ENCODE measurements around the gene PPP6C. TPM values are rescaled to one million over a fixed set of nuclear protein-coding genes. Genes with fewer than 3 reads are reported as not detected.
"Not testable (repeated sequence)": the region's sequence is repeated elsewhere in the genome, so short reads cannot be mapped to it uniquely, and the experiment has no call there.

The PPP6C gene
- total RNA-seq, 1 donor = 16.4 TPM

DNA sequence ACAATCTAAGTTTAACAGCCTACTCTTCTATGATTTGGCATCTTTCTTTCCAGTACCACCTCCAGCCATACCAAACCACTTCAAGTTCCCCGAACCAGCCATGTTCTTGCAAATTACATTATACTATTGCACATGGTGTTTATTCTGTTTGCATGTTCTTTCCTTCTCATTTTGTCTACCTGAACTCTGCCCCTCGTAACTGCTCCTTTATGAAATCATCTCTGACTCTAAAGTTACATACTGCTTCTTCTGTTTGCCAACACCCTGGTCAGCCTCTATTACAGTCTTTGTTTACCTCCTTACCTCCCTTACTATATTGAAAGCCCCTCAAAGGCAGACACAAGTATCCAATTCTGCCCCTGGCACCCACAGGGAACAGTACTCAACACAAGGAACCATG is 6.0 kb downstream of the PPP6C start:
- no peak for DNase-seq (ENCODE audit: low read depth in 2 of 3, low spot score in 2 of 3)

DNA sequence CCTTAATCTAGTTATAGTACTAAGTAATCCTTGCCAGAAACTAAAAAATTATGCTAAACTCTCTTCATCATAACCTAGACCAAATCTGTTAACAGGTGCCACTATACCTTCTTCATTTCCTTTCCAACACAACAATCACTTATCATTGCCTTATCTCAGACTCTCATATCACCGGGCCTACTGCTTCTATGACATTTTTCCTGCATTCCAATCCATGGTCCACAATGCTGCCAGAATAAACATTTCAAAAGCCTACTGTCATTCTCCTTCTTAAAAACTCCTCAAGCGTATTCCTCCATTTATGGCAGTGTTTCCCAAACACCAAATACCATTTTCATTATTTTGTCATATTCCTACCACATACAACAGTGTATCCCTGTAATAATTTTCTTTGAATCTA is 6.5 kb downstream of the PPP6C start:
- DNase-seq (ENCODE audit: low read depth in 2 of 3, low spot score in 2 of 3) = no peak

DNA sequence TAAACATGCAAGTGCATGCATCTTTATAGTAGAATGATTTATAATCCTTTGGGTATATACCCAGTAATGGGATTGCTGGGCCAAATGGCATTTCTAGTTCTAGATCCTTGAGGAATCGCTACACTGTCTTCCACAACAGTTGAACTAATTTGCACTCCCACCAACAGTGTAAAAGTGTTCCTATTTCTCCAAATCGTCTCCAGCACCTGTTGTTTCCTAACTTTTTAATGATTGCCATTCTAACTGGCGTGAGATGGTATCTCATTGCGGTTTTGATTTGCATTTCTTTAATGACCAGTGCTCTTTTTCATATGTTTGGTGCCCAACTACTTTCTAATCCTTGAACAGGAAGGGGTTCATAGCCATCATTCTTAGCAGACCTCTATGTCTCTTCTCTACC is 7.8 kb downstream of the PPP6C start:
- DNase-seq (ENCODE audit: low read depth in 2 of 3, low spot score in 2 of 3) = not testable (repeated sequence)

DNA sequence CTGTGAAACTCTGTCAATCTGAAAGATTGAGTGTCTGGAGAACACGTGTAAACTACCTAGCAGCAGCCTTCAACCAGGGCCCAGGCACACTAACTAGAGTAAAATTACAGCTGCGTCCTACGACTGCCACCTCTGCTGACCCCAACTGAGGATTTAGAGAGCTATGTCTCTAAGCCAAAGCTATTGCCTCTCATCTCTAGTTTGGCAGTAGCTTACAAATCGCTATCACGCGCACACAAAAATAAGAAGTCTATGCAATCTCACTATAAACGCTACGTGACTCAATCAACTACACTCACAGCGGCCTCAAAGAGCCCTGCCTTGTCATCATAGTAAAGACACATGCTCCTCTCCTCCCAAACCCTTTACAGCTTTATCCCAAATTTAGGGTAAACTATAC is 8.7 kb downstream of the PPP6C start:
- no peak for DNase-seq (ENCODE audit: low read depth in 2 of 3, low spot score in 2 of 3)

DNA sequence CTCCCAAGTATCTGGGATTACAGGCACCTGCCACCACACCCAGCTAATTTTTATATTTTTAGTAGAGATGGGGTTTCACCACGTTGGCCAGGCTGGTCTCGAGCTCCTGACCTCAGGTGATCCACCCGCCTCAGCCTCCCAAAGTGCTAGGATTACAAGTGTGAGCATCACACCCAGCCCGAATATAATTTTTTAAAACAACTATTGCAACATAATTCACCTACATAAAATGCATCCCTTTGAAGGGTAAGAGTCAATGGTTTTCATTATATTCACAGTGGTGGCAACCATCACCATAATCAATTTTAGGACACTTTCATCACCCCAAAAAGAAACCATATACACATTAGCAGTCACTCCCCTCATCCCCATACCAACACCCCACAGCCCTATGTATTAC is 9.8 kb downstream of the PPP6C start:
- DNase-seq (ENCODE audit: low read depth in 2 of 3, low spot score in 2 of 3) = not testable (repeated sequence)

DNA sequence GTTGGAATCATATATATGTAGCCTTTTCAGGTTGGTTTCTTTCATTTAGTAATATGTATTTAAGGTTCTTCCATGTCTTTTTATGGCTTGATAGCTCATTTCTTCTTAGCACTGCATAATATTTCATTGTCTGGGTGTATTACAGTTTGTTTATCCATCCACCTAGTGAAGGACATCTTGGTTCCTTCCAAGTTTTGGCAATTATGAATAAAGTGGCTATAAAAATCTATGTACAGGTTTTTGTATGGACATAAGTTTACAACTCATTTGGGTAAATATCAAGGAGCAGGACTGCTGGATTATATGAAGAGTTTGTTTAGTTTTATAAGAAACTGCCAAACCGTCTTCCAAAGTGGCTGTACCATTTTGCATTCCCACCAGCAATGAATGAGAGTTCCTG is 11.7 kb downstream of the PPP6C start:
- no peak for DNase-seq (ENCODE audit: low read depth in 2 of 3, low spot score in 2 of 3)

DNA sequence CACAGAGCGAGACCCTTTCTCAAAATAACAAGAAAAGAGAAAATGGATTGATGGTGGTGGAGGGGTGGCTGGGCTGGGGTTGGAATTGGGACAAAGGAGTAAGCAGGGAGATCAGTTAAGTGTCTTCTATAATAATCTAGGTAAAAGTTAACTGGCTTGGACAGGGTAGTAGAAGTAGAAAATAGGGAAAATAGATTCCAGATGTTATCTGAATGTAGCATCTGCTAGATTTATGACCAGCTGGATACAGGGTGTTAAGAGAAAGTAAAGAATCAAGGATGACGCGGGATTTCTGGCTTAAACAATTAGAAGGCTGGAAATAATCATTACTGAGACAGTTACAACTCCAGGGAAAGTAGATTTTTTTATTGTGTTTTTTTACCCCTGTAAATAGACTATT is 13.0 kb downstream of the PPP6C start:
- DNase-seq (ENCODE audit: low read depth in 2 of 3, low spot score in 2 of 3) = no peak

DNA sequence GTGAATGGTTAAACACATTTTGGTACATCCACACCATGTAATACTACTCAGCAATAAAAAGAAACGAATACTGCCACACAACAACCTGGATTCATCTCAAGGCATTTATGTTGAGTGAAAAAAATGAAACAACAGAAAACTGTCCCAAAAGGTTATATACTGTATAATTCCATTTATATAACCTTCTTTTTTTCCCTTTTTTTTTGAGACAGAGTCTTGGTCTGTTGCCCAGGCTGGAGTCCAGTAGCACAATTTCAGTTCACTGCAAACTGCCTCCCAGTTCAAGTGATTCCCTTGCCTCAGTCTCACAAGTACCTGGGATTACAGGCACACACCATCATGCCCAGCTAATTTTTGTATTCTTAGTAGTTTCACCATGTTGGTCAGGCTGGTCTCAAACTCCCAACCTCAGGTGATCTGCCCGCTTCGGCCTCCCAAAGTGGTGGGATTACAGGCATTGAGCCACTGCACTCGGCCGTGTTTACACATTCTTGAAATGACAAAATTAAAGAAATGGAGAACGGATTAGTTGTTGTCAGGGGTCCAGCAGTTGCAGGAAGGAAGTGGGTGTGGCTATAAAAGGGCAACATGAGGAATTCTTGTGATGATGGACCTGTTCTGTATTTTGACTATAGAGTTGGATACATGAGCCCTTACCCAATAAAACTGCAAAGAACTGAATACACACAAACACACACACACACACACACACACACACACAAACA is 17.4 kb downstream of the PPP6C start:
- DNase-seq (ENCODE audit: low read depth in 2 of 3, low spot score in 2 of 3) = peak in 2 of 3 donors; percentile 30 to 62

DNA sequence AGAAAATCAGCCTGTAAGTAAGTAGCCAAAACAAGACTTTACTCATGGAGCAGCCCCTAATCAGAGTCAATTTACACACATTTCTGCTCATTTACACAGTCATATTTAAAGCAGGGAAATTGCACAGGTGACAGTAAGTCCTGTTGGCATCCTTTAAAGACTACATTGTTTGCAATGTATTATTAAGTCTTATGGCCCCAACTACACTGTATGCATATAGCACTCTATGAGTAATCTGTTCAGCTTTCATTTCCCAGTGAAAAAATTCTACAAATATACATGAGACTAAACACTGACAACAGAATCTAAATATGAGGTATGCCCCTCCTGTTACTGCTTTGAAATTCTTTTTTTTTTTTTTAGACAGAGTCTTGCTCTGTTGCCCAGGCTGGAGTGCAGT is 19.7 kb downstream of the PPP6C start:
- DNase-seq (ENCODE audit: low read depth in 2 of 3, low spot score in 2 of 3) = no peak

DNA sequence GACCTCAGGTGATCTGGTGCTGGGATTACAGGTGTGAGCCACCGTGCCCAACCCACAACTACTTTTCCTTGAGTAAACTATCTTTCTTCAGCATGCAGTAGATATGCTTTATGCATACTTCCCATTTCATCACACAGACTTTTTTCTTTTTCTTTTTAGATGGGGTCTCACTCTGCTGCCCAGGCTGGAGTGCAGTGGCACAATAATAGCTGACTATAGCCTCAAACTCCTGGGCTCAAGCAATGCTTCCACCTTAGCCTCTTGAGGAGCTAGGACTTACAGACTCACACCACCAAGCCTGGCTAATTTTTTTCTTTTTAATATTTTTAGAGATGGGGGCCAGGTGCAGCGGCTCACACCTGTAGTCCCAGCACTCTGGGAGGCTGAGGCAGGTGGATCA is 22.8 kb downstream of the PPP6C start:
- DNase-seq (ENCODE audit: low read depth in 2 of 3, low spot score in 2 of 3) = no peak

DNA sequence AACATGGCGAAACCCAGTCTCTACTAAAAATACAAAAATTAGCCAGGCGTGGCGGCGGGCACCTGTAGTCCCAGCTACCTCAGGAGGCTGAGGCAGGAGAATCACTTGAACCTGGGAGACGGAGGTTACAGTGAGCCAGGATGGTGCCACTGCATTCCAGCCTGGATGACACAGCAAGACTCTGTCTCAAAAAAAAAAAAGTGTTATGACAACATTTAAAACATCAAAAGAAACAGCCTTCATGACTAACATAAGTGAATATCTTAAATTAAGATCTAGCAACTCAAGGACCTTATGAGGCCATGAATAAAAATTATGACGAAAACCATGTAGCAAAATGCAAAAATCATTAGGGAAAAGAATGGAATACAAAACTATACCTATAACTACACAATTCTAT is 26.7 kb downstream of the PPP6C start:
- DNase-seq (ENCODE audit: low read depth in 2 of 3, low spot score in 2 of 3) = not testable (repeated sequence)

DNA sequence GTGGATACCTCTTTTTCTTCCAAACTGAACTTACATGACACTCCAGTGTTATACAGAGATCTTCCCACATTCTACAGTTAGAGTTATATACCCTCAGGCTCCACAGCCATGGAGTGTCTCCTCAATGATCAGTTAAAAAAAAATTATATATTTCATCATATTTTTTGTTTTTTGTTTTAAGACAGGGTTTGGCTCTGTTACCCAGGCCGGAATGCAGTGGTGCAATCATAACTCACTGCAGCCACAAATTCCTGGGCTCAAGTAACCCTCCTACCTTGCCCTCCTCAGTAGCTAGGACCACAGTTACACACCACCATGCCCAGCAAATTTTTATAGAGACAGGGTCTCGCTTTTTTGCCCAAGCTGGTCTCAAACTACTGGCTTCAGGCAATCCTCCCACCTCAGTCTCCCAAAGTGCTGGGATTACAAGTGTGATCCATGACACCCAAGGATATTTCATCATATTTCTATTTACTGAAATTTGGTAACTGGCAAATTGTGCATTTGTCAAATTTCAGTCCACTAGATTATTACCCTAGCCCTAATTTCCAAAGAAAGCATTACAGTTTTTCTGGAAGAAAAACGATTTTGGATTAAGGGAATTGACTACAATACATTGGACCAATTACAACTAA is 28.2 kb downstream of the PPP6C start:
- DNase-seq (ENCODE audit: low read depth in 2 of 3, low spot score in 2 of 3) = no peak

DNA sequence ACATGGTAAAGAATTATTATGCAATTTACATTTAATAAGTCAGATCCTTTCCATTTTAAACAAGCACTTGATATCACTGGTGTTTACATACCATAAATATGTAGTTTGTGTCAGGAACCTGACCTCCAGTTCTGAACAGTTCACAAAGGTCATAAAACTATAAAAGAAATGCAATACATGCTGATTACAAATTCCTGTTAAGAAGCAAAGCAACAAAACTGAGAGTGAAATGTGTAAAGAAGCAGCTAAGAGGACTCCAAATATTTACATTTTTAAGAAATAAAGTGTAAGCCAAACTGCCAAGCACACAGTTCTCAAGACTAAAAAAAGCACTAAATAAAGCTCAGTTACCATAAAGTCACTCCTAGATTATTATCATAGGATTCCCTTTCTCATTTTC is 28.9 kb downstream of the PPP6C start:
- no peak for DNase-seq (ENCODE audit: low read depth in 2 of 3, low spot score in 2 of 3)

DNA sequence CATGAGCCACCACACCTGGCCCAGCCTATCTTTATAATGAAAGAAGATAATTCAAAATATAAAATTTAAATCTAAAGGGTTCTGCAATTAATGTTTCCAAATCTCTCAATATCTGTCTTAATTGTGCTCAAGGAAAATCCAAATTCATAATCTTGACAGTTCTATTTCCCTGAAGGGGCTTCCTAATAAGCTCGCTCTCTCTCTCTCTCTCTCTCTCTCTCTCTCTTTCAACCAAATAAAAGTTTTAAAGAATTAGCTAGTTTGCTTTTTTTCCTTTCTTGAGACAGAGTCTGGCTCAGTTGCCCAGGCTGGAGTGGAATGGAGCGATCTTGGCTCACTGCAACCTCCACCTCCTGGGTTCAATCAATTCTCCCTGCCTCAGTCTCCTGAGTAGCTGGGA is 33.1 kb downstream of the PPP6C start:
- no peak for DNase-seq (ENCODE audit: low read depth in 2 of 3, low spot score in 2 of 3)

DNA sequence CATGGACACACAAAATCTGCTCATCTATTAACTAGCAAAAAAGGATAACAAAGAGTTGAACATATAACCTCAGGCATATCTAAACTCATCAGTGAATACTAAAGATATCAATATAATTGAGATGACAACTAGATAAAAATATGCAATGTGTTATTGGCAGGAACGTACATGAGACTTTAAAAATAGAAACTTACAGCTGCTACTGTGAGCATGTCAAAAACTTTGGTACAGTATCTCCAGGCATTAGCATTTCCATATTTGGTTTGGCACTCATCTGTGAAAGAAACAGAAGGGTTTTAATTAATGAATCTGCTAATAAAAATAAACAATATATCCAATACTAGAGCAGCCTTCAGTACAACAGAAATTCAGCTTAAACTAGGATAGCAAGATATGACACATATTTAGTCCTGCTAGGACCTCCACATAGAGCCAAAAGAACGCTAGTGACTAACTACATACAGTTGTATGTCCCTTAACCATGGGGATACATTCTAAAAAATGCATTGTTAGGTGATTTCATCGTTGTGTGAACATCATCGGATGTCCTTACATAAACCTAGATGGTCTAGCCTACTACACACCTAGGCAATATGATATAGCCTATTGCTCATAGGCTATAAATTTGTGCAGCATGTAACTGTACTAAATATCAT is 35.8 kb downstream of the PPP6C start:
- no peak for DNase-seq (ENCODE audit: low read depth in 2 of 3, low spot score in 2 of 3)

DNA sequence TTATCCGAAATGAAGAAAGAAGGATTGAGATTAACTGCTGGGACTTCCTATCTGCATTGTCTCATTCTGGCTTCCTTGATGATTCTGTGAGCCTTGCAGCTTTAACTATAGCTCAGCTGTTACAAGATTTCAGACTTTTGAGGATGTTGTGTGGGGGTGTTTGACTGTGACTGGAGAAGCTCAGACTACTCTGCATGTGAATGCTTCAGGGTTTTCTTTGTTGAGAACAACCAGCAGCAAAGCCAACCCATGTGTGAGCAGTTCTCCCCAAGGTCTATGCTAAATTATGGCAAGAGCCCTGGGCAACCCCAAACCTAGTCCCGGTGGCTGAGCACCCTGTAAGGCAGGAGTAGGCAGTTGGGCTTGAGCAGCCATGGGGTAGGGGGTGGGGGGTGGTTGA is 37.9 kb downstream of the PPP6C start:
- no peak for DNase-seq (ENCODE audit: low read depth in 2 of 3, low spot score in 2 of 3)

DNA sequence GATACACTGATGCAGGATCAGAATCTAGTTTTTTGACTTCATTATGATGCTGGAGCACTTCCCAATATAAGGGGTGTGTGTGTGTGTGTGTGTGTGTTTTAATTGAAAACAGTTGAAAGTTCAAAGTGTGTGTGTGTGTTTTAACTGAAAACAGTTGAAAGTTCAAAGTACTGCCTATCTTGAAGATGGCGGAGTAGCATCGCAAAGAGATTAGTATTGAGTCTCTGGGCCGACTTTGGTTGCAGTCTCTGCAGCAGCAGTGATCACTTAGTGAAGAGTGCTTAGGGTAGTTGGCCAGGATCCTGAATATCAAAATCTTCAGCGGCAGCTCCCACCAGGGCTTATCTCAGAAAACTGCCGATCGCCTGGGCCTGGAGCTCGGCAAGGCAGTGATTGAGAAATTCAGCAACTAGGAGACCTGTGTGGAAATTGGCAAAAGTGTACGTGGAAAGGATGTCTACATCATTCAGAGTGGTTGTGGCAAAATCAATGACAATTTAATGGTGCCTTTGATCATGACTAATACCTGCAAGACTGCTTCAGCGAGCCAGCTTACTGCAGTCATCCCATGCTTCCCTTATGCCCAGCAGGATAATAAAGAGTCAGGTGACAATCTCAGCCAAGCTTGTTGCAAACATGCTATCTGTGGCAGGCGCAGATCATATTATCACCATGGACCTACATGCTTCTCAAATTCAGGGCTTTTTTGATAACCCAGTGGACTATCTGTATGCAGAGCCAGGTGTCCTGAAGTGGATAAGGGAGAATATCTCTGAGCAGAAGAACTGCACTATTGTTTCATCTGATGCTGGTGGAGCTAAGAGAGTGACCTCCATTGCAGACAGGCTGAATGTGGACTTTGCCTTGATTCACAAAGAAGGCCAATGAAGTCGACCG is 39.0 kb downstream of the PPP6C start:
- DNase-seq (ENCODE audit: low read depth in 2 of 3, low spot score in 2 of 3) = no peak

DNA sequence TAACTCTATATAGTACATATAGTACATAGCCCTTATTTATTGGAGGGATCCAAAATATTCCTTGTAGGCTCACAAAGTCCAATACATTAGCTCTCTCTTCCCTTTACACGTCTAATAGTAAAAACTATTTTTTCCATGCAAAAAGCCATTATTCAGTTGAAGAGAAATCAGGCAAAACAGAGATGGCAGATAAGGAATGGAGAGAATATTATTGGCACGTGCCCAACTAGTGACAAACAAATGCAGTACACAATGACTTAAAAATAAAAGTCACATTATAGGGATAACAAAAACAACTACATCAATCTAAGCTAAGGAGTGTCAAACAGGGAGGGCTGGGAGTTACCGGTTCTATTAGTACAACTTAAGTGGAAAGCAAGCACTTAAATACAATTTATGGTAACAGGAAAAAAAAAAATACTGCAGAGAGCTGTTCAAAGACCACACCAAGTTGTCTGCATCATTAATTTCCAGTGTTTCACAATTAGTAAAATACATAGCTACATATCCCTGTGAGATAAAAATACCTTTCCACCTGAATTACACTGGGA is 42.1 kb downstream of the PPP6C start:
- DNase-seq (ENCODE audit: low read depth in 2 of 3, low spot score in 2 of 3) = no peak

DNA sequence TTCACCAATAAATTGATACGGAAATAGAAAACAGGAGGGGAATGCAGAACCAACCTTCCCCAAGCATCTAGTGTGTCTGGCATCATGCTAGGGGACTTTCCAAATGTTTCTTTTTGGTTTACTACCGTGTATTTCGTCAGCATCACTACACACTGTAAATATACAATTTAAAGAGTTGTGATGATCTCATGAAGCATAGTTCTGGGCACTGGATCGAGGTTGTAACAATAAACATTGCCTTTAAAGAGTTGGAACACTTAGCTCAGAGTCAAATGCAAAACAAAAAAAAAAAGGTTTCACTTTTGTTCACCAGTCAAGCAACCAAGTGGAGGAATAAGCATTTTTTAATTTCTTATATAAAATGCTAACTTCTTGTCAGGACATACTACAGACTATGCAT is 43.4 kb downstream of the PPP6C start:
- DNase-seq (ENCODE audit: low read depth in 2 of 3, low spot score in 2 of 3) = no peak

DNA sequence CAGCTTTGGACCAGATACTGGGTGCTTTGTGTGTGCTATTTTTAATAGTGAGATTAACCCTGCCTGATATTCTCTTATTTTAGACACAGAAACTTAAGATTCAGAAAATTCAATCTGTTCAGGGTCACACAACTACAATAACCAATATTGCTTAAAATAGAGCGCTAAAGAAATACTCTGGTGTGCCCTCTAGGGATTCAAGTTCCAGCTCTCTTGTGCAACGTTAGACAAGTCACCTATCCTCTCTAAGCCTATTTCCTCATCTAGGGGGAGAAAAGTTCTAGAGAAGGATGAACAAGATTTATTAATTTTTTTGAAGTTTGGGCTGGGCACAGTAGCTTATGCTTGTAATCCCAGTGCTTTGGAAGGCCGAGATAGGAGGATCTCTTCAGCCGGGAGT is 44.2 kb downstream of the PPP6C start:
- DNase-seq (ENCODE audit: low read depth in 2 of 3, low spot score in 2 of 3) = no peak
